ENCODE measurements around the gene CCDC126. TPM values are rescaled to one million over a fixed set of nuclear protein-coding genes. Genes with fewer than 3 reads are reported as not detected.

Gene CCDC126
- total RNA-seq, 1 donor from 2014 or later = 6.2 TPM

DNA sequence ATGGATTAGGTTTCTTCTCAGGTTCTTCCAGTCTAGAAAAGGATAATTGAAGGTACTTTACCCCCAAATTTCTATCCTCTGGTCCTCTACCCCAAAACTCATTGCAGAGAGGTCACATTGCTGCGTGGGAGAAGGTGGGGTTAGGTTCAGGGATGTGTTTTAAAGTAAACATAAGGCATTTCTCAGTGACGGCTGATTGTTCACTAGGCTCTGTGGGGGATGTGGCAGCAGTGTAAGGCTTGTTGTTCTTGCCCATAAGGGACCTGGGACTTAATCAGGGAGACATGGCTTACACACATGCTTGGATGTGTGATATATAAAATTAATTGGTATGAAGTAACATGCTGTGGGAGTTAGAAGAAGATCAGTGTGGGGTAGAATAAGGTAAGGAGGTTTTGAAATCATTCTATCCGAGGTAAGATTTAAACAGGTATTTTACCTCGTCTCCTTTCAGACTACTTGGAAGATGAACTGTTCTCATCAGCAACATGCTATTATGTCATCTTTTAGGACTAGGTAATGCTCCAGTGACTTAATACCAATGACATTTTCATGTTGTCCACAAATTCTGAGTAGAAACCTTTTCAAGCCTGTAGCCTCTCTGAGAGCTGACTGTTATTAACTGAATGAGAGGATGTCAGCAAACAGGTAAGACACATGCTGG is 6.6 kb downstream of the CCDC126 start:
- Mint-ChIP-seq H3K4me1 (peaks cover 17% of the 10 kb centered on the region), H3K4me3 (no peak overlapping the region), H3K36me3 (ENCODE audit: low read depth) (peaks cover 6% of the 10 kb centered on the region), H3K27ac (no peak overlapping the region), H3K27me3 (no peaks in the 10 kb centered on the region), H3K9me3 (no peaks in the 10 kb centered on the region)
- DNase-seq = no peak
- intact Hi-C loops (cut with micrococcal nuclease) = no loop called here

DNA sequence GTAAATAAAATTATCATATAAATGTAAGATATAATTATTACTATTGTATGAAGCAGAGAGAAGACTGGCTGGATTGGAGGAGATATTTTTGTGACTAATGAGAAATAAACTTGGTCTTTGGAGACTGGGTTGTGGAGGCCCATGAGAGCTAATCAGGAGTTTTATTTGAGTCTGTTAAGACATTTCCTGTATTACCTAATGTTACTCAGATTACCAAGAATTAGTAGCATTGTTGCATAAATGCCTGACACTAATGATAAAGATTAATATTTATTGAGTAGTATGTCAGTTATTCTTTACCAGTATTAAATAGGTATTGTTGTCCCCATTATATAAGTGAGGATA is 7.1 kb downstream of the CCDC126 start:
- Mint-ChIP-seq H3K27ac (no peak overlapping the region), H3K9me3 (no peaks in the 10 kb centered on the region), H3K4me1 (peaks cover 12% of the 10 kb centered on the region), H3K36me3 (ENCODE audit: low read depth) (peaks cover 6% of the 10 kb centered on the region), H3K4me3 (no peak overlapping the region), H3K27me3 (no peaks in the 10 kb centered on the region)
- no peak for DNase-seq
- intact Hi-C loops (cut with micrococcal nuclease) = no loop called here

DNA sequence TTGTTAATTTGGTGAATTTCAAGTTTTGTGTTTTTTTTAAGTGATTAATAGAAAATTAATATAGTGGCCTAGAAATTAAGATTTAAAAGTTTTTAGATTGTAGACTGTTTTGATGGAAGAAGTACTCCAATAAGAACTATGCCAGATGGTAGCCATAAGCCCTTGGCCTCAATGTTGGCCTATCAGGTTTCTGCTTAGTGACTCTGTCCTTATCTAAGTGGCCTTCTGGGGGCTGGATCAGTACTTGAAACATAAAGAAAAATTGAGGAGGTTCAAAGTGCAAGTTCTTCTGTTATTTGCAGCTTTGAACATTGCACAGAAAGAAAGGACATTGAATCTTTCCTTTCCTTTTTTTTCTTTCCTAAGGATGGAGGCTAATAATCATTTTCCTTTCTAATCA is 9.9 kb downstream of the CCDC126 start:
- Mint-ChIP-seq H3K27me3 (no peaks in the 10 kb centered on the region), H3K4me1 (peaks cover 5% of the 10 kb centered on the region), H3K27ac (no peak overlapping the region), H3K4me3 (no peak overlapping the region), H3K36me3 (ENCODE audit: low read depth) (peaks cover 6% of the 10 kb centered on the region), H3K9me3 (no peaks in the 10 kb centered on the region)
- no peak for DNase-seq
- intact Hi-C loops (cut with micrococcal nuclease) = no loop called here

DNA sequence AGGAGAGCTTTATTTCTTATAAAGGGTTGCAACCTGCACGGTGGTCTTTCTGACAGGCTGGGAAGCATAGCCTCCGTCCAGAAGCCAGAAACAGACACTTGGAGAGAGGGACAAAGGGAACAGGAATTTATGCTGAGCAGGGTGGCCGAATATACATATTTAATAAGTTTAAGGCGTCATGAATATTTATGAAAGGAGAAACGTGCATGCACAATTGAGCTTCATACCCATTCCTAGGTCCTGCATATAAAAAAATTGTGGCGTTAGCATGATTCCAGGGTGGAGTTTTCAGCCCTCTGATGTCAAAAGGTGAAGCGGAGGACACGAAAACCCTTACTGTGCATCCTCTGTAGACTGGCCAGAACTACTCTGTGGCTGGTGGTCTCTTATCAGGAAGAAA is 10.7 kb downstream of the CCDC126 start:
- H3K27me3 Mint-ChIP-seq = no peaks in the 10 kb centered on the region
- H3K27ac Mint-ChIP-seq = no peak overlapping the region
- H3K4me1 Mint-ChIP-seq = peaks cover 2% of the 10 kb centered on the region
- H3K36me3 Mint-ChIP-seq (ENCODE audit: low read depth) = peaks cover 7% of the 10 kb centered on the region
- intact Hi-C loops (cut with micrococcal nuclease) = no loop called here
- no peak overlapping the region for H3K4me3 Mint-ChIP-seq
- no peaks in the 10 kb centered on the region for H3K9me3 Mint-ChIP-seq
- no peak for DNase-seq

DNA sequence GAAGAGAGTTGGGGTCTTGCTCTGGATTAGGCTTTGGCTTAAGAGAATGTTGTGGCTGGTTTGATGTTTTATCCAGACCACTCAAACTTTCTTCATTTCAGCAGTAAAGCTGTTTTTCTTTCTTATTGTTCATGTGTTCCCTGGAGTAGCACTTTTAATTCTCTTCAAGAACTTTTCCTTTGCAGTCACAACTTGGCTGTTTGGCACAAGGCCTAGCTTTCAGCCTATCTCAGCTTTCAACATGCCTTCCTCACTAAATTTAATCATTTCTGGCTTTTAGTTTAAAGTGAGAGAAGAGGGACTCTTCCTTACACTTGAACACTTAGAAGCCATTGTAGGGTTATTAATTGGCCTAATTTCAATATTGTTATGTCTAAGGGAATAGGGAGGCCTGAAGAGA is 18.1 kb downstream of the CCDC126 start:
- H3K27me3 Mint-ChIP-seq = no peaks in the 10 kb centered on the region
- no peaks in the 10 kb centered on the region for H3K4me1 Mint-ChIP-seq
- intact Hi-C loops (cut with micrococcal nuclease) = no loop called here
- peaks cover 31% of the 10 kb centered on the region for H3K9me3 Mint-ChIP-seq
- H3K4me3 Mint-ChIP-seq = no peak overlapping the region
- peaks cover 39% of the 10 kb centered on the region for H3K36me3 Mint-ChIP-seq (ENCODE audit: low read depth)
- no peak overlapping the region for H3K27ac Mint-ChIP-seq
- no peak for DNase-seq

DNA sequence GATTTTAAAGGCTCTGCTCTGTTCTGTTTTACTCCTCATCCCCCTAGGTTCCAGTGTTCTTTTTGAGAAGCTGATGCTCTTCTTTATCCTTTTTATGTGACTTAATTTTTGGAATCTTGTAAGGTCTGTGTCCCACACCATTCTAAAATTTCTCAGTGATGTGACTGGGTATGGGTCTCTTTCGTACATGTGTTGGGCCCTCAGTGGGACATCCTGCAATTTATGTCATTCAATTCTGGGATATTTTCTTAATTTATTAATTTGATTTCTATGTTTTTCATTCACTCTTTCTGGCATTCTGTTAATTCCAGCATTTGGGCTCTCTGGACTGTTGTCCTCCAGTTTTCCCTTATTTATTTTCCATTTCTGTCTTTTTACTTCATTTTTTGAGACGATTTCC is 19.4 kb downstream of the CCDC126 start:
- H3K27ac Mint-ChIP-seq = no peak overlapping the region
- no peaks in the 10 kb centered on the region for H3K27me3 Mint-ChIP-seq
- DNase-seq = no peak
- peaks cover 39% of the 10 kb centered on the region for H3K36me3 Mint-ChIP-seq (ENCODE audit: low read depth)
- peaks cover 31% of the 10 kb centered on the region for H3K9me3 Mint-ChIP-seq
- H3K4me1 Mint-ChIP-seq = no peaks in the 10 kb centered on the region
- intact Hi-C loops (cut with micrococcal nuclease) = no loop called here
- H3K4me3 Mint-ChIP-seq = no peak overlapping the region

DNA sequence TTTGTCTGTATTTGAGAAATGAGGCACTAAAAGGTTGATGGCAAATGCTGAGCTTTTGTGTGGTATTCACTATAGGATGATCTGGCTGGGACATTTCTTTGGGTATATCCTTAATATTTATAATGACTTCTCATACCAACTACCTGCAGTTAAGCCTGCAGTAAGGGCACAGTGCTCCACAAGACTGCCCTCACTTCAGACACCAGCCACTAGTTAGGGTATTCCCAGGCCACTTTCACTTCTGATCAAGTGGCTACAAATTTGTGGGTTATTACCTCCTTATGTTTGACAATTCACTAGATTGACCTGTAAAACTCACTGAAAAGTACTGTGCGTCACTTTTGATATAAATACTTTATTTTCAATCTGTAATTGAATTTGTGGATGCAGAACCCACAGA is 20.3 kb downstream of the CCDC126 start:
- Mint-ChIP-seq H3K27me3 (no peaks in the 10 kb centered on the region), H3K36me3 (ENCODE audit: low read depth) (peaks cover 43% of the 10 kb centered on the region), H3K4me3 (no peak overlapping the region), H3K9me3 (peaks cover 31% of the 10 kb centered on the region), H3K4me1 (no peaks in the 10 kb centered on the region), H3K27ac (no peak overlapping the region)
- no peak for DNase-seq
- intact Hi-C loops (cut with micrococcal nuclease) = no loop called here

DNA sequence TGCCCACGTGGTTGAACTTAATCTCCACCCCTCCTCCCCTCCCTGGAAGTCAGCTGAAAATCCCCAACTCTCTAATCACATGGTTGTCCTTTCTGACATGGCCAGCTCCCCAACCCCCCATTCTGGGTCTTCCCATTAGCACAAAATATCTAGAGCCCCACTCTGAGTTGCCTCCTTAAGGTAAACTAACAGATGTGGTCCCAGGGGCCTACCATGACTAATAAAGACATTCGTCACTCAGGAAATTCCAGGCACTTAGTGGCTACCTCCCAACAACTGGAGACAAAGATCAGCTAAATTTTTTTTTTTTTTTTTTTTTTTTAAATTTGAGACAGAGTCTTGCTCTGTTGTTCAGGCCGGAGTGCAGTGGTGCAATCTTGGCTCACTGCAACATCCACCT is 21.1 kb downstream of the CCDC126 start:
- H3K36me3 Mint-ChIP-seq (ENCODE audit: low read depth) = peaks cover 40% of the 10 kb centered on the region
- no peaks in the 10 kb centered on the region for H3K27me3 Mint-ChIP-seq
- H3K4me3 Mint-ChIP-seq = no peak overlapping the region
- peaks cover 31% of the 10 kb centered on the region for H3K9me3 Mint-ChIP-seq
- intact Hi-C loops (cut with micrococcal nuclease) = no loop called here
- no peaks in the 10 kb centered on the region for H3K4me1 Mint-ChIP-seq
- H3K27ac Mint-ChIP-seq = no peak overlapping the region
- DNase-seq = no peak

DNA sequence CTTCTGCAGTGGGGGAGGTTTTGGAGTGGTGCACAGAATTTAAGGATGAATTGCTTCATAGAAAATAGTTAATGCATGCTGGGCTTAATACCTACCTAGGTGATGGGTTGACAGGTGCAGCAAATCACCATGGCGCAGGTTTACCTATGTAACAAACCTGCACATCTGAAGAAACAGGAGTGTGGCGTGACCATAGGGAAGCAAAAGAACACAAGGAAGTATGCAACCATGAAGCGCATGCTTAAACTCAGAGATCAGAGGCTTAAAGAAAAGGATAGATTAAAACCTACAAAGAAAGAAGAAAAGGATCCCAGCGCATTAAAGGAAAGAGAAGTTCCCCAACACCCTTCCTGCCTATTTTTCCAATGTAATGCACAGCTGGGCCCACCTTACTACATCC is 22.0 kb downstream of the CCDC126 start:
- Mint-ChIP-seq H3K4me1 (no peaks in the 10 kb centered on the region), H3K9me3 (peaks cover 27% of the 10 kb centered on the region), H3K36me3 (ENCODE audit: low read depth) (peaks cover 34% of the 10 kb centered on the region), H3K27me3 (no peaks in the 10 kb centered on the region), H3K27ac (no peak overlapping the region), H3K4me3 (no peak overlapping the region)
- no peak for DNase-seq
- intact Hi-C loops (cut with micrococcal nuclease) = no loop called here

DNA sequence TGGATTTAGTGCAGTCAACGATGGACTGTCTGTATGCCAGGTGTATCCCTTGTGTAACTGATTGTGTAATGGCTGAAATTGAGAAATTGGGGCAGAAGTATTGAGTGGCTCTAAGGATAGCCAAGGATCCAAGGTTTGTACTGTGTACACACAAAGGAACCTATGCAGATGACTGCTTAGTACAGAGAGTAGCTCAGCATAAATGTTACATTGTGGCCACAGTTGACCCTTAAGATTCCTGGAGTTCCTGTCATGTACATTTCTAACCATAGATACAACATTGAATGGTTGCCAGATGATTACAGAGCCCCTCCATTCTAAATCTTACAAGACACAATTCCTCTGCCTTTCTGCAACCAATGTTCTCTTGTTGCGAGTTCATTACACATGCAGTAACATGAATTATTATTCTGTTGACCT is 25.3 kb downstream of the CCDC126 start:
- no peaks in the 10 kb centered on the region for H3K27me3 Mint-ChIP-seq
- H3K4me3 Mint-ChIP-seq = no peak overlapping the region
- no peak for DNase-seq
- H3K9me3 Mint-ChIP-seq = peaks cover 10% of the 10 kb centered on the region
- no peaks in the 10 kb centered on the region for H3K4me1 Mint-ChIP-seq
- H3K27ac Mint-ChIP-seq = no peak overlapping the region
- intact Hi-C loops (cut with micrococcal nuclease) = no loop called here
- peaks cover 16% of the 10 kb centered on the region for H3K36me3 Mint-ChIP-seq (ENCODE audit: low read depth)

DNA sequence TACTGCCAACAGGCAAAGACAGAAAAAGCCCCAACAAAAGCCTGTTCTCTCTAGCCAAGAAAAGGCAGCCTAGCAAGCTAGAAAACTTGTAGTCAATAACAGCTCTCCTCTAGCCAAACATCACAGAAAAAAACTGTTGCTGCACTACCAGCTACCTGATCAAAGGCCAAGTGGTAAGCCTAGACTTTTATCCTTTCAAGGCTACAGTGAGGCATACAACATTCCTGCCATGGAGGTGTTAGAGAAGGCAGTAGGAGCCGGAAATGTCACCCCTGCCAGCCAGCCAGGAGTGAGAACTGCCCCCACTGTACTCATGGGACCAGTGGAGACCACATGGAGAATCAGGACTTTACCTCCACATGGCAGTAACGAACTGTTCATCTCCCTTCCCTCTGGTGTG is 31.2 kb downstream of the CCDC126 start:
- DNase-seq = no peak
- H3K4me1 Mint-ChIP-seq = no peaks in the 10 kb centered on the region
- H3K27me3 Mint-ChIP-seq = no peaks in the 10 kb centered on the region
- H3K27ac Mint-ChIP-seq = no peak overlapping the region
- intact Hi-C loops (cut with micrococcal nuclease) = no loop called here
- H3K9me3 Mint-ChIP-seq = no peaks in the 10 kb centered on the region
- H3K4me3 Mint-ChIP-seq = no peak overlapping the region
- no peaks in the 10 kb centered on the region for H3K36me3 Mint-ChIP-seq (ENCODE audit: low read depth)

DNA sequence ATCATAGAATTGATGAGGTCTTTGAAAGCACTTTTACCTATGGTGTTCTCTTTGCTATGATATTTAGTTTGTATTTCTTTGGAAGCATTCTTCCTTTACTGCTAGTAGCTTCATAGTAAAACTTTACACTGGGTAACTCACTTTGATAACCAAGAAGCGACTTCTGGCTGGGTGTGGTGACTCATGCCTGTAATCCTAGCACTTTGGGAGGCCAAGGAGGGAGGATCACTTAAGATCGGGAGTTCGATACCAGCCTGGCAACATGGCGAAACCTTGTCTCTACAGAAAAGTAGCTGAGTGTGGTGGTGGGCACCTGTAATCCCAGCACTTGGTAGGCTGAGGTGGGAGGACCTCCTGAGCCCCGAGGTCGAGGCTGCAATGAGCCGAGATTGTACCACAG is 36.2 kb downstream of the CCDC126 start:
- H3K27ac Mint-ChIP-seq = no peak overlapping the region
- H3K36me3 Mint-ChIP-seq (ENCODE audit: low read depth) = no peaks in the 10 kb centered on the region
- no peaks in the 10 kb centered on the region for H3K9me3 Mint-ChIP-seq
- H3K4me1 Mint-ChIP-seq = no peaks in the 10 kb centered on the region
- intact Hi-C loops (cut with micrococcal nuclease) = no loop called here
- no peak for DNase-seq
- no peaks in the 10 kb centered on the region for H3K27me3 Mint-ChIP-seq
- H3K4me3 Mint-ChIP-seq = no peak overlapping the region

DNA sequence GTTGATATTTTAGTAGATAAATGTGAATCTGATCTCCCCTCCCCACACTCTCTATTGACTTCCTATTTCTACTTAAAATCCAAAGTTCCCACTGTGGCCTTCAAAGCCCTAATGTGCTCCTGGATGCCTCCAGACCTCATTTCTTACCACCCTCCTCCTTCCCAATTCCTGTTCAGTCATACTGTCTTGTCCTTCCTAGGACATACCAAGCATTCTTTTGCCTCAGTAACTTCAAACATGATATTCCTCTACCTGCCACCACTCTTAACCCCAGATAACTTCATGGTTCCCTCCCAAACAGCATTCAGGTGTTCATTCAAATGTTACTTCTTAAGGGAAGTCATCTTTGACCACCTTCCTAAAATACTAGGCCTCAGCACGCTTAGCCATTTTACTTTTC is 48.6 kb downstream of the CCDC126 start:
- intact Hi-C loops (cut with micrococcal nuclease) = no loop called here
- H3K27me3 Mint-ChIP-seq = peaks cover 2% of the 10 kb centered on the region
- H3K27ac Mint-ChIP-seq = no peak overlapping the region
- H3K4me3 Mint-ChIP-seq = no peak overlapping the region
- H3K36me3 Mint-ChIP-seq (ENCODE audit: low read depth) = no peaks in the 10 kb centered on the region
- peaks cover 3% of the 10 kb centered on the region for H3K4me1 Mint-ChIP-seq
- no peaks in the 10 kb centered on the region for H3K9me3 Mint-ChIP-seq
- no peak for DNase-seq

DNA sequence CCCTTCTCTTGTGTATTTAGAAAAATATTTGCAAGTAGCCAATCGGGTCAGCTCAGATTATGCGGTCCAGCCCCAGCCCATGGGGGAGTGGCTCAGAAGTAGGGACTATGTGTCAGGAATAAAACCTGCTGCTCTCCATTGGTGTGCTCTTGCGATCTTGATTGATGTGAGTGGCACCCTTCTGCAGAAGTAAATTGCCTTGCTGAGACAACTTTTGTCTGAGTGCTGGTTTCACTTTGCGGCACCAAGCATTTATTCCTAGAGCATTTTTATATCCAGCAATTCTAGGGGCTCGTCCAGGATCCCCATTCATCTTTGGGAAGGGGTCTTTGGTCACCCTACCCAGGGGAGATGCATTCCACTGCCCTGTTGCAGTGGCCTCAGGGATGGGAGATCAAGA is 56.8 kb downstream of the CCDC126 start:
- no peak for DNase-seq
- no peaks in the 10 kb centered on the region for H3K36me3 Mint-ChIP-seq (ENCODE audit: low read depth)
- H3K9me3 Mint-ChIP-seq = peaks cover 13% of the 10 kb centered on the region
- intact Hi-C loops (cut with micrococcal nuclease) = no loop called here
- no peak overlapping the region for H3K27ac Mint-ChIP-seq
- H3K27me3 Mint-ChIP-seq = peaks cover 2% of the 10 kb centered on the region
- no peaks in the 10 kb centered on the region for H3K4me1 Mint-ChIP-seq
- H3K4me3 Mint-ChIP-seq = no peak overlapping the region

DNA sequence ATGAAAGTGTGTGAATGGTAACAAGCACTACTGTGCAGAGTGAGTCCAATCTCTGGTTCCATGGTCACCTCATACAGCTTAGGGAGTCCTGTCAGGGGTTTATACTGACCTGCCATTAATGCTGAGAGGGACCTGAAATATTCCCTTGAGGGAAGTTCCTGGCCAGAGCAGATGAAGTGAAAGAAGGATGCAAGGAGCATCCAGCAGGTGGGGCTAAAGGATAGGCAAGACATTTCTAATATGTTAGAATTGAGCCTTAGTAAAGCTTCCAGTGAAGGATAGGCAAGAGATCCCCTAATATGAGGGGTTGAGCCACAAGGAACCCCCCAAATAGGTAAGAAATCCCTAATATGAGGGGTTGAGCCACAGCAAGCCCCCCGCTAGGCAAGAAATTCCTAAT is 57.3 kb downstream of the CCDC126 start:
- Mint-ChIP-seq H3K27ac (no peak overlapping the region), H3K9me3 (peaks cover 14% of the 10 kb centered on the region), H3K4me1 (no peaks in the 10 kb centered on the region), H3K36me3 (ENCODE audit: low read depth) (no peaks in the 10 kb centered on the region), H3K4me3 (no peak overlapping the region), H3K27me3 (peaks cover 2% of the 10 kb centered on the region)
- intact Hi-C loops (cut with micrococcal nuclease) = no loop called here
- DNase-seq = no peak
